DMS153 (cell line): ENCODE measurements around the gene H2BK1.

Source experiments
- DNase-seq: peaks from one replicate; lab custom pipeline; 2025; lab: John Stamatoyannopoulos, UW

The H2BK1 gene

GRCh38 chr7:151202836-151203235 lies 7.5 kb downstream of the H2BK1 start:
- no peak for DNase-seq

- no peak for DNase-seq
Observed at GRCh38 chr7:151201751-151202150, 8.5 kb downstream of the H2BK1 start.

DNA sequence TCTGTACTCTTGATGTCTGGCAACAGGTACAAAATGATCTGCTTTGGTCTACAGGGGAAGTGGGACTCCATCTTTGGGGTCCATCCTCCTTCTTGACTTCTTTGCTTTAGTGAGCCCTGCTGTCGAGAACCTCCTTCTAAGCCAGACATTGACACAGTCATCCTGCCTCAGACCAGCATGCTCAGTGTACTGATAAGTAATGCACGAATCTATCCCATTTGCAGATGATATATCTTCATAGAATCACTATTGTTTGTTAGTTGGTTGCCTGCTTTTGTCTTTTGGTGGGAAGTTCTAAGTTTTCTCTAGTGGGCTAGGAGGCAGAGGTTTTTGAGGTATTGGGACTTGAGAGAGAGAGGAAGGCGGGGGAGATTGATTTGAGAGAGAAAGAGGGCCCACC lies 8.9 kb downstream of the H2BK1 start:
- DNase-seq: no peak

DNA sequence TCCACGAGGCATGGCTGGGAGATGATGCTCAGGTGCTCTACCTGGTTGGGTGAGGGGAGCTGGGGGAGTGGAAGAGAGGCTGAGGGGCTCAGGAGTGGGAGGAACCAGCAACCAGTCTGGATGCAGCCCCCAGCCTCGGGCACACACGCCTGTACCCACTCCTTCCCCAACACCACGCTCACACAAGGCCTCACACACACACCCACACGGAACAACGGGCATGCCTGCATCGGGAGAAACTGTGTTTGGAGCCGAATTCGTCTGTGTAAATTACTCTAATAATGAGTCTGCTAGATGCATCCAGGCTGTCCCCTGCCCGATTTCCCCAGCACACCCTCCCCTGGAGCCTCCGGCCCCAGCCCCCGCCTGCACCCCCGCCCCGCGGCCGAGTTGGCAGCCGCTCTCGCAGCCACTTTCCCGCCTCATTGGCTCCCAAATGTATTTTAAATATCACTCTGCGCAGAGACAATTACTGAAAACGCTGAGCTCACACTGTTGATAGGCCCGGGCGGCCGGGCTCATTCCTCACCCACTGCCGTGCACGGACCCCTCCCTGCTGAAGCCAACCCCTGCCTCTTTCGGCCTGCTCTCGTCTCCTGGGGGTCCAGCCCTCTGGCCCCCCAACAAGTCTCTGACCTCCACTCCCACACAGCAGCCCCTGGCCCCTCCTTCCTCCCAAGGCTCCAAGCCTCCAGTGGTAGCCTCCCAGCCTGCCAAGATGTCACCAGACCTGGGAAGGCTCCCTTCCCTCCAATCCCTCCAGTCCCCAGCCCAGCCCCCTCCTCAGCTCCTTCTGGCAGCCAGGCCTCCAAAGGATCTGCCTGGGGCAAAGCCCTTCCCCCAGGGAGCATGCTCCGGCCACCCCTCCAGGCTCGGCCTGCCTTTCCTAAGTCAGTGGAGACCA lies 11.1 kb downstream of the H2BK1 start:
- DNase-seq: no peak

GRCh38 chr7:151197932-151198331 lies 12.4 kb downstream of the H2BK1 start:
- no peak for DNase-seq

GRCh38 chr7:151195616-151196450 lies 14.5 kb downstream of the H2BK1 start:
- no peak for DNase-seq

DNA sequence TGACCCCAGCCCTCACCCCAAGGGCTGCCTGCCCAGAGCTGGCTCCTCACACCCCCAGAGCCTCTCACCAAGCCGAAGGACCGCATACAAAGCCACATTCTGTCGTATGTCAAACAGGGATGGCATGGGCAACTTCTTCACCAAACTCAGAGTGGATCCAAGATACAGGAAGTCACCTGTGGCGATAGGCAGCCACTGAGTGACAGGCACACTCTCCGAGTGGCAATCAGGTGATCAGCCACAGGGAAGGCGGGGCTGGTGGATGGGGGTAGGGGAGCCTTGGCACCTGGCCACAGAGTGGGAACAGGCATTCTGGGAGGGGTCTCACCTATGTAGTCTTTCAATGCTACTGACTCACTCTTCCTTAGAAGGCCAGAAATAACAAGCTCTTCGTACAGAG lies 16.1 kb downstream of the H2BK1 start:
- DNase-seq: no peak

GRCh38 chr7:151193203-151193978 lies 16.9 kb downstream of the H2BK1 start:
- DNase-seq: no peak

DNA sequence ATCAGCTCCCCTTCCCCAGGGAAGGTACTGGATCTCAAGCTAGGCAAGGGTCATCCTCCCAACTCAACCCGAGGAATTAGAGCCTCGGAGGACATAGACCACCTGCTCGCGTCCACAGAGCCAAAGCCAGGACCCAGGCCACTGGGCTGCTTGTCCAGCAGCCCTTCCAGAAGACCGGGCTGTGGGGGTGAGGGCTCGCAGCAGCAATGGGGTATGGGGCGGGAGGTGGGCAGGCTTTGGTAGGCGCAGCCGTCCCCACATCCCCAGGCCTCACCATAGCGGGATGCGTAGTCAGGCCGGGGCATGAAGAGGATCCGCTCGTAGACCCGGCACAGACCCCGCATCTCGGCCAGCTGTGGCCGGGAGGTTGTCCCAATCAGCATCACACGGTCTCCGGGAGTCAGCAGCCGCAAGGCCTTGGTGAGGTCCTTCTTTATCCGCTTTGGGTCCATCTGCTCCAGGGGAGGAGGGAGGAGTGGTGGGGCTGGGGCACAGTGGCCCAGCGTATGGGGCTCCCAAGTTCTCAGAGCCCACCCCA lies 18.2 kb downstream of the H2BK1 start:
- no peak for DNase-seq

- no peak for DNase-seq
Observed at GRCh38 chr7:151191544-151191943, 18.7 kb downstream of the H2BK1 start.

DNA sequence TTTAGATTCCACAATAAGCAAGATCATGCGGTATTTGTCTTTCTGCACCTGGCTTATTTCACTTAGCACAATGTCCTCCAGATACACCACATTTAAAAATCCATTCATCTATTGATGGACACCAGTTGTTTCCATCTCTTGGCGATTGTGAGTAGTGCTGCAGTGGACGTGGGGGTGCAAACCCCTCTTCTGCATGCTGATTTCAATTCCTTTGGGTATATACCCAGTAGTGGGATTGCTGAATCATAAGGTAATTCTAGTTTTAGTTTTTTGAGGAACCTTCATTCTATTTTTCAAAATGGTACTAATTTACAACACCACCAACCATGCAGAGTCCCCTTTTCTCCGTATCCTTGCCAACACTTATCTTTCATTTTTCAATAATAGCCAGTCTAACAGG lies 21.2 kb downstream of the H2BK1 start:
- DNase-seq: no peak

GRCh38 chr7:151188252-151188542 lies 22.1 kb downstream of the H2BK1 start:
- DNase-seq: no peak

DNA sequence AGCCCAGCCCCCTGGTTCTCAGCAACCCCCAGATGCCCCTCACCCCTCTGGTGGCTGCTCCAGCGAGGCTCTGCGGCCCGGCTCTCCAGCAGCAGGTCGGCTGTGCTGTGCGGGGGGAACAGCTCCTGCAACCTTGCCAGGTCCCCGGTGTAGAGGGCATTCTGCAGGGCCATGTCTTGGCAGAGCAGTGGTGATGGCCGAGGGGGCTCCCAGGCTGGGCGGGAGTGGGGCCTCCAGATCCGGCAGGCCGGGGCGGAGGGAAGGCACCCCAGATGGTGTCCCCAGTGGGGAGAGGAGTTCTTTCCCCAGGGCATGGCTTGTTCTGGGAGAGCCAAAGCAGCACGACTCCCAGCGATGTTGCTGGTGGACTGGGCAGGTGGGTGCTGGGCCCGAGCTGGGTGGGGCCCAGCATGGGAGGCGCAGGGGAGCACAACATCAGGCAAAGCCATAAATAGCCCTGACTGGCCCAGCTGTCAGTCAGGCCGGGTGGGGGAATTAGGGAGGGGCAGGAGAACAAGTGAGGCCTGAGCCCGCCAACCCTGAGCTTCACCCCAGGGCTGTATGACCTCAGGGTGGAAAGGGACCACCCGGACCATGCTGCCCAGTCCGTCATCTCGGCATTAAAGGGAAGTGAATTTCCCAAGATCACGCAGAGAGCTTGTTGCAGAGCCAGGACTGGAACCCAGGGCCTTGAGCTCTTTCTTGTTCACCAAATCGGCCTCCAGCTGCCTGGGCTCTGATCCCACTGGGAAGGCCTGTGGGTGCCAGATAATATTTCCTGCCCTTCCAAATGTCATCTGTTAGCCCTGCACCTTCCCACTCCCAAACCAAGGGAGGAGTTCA lies 22.7 kb downstream of the H2BK1 start:
- no peak for DNase-seq

- DNase-seq: no peak
Observed at GRCh38 chr7:151186640-151187408, 23.5 kb downstream of the H2BK1 start, which contains the start of gene ASB10. ASB10 (minus strand) TSS chr7:151187250; CDS start chr7:151187130, 120 bp downstream.

- DNase-seq: no peak
Observed at GRCh38 chr7:151185762-151186639, 24.3 kb downstream of the H2BK1 start.

DNA sequence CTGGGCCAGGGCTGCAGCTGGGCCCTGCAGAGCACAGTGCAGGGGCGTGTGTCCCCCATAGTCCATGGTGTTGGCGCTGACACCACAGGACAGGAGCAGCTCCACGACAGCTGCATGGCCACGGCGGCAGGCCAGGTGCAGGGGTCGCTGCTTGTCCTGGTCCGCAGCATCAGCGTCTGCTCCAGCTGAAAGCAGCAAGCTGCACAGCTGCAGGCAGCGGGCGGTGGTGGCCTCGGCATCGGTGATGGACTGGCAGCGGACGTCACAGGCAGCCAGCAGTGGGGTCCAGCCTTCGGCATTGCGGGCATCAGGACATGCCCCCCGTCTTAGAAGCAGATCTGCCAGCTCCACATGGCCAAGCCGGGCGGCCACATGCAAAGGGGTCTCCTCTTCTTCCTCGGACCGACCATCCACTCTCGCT lies 29.3 kb downstream of the H2BK1 start:
- DNase-seq: no peak

DNA sequence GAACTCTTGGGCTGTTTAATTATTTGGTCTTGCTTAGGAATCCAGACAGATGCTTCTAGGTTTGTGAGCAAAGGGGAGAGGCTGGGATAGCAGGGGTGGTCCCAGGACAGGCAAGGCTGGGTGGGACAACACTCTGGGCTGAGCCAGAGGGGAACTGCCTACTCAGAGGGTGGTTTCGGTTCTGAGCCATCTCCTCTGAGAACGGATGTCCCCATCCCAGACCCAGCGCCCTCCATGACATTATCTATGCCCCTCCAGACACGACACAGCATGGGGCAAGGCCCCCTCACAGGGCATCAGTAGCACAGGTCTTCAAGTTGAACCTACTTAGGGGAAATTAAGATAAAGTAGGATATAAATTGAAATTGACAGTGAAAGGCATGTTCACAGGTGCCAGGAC lies 30.3 kb downstream of the H2BK1 start:
- no peak for DNase-seq

GRCh38 chr7:151179287-151179860 lies 30.9 kb downstream of the H2BK1 start:
- DNase-seq: no peak

DNA sequence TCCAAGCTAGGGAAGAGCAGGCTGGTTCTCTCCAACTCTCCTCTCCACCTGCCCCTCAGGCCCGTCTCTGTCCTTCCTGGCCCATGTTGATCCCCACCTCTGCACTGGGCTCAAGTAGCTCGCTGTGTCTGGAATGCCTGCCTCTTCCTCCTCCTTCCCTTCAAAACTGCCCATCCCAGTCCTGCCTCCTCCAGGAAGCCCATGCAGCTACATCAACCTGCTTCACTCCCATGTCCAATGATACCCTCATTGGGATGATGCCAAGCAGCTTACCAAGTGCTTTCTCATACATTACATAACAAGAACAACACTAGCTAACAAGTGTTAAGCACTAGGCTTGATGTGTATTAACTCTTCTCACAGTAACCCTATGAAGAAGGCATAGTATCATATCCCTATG lies 31.5 kb downstream of the H2BK1 start:
- DNase-seq: no peak
